ENCODE data around the gene VPS37D. TPM values are rescaled to one million over a fixed set of nuclear protein-coding genes. Genes with fewer than 3 reads are reported as not detected.

The VPS37D gene
- total RNA-seq, 1 donor from 2014 or later: 3.1 TPM

DNA sequence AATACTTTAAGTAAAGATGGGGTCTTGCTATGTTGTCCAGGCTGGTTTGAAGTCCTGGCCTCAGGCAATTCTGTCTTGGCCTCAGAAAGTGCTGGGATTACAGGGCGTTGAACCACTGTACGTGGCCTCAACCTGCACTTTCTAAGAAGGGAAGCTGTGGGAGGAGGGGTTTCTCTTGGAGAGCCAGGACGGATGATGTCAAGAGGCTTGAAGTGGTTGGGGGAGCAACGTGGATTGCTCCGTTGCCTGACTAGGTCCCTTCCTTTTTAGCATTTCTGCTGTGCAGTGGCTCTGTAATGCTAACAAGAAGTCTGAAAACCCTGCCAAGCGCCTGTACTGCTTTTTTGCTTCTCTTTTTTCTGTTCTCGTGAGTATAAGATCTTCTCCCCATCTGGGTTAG is 23.0 kb downstream of the VPS37D start:
- Histone ChIP-seq H3K9me3 (ENCODE audit: control insufficient read depth in 3 of 3, low read length in 3 of 3) (no peaks in the 10 kb centered on the region), H3K36me3 (ENCODE audit: control insufficient read depth in 3 of 3, insufficient read depth in 3 of 3, low read length in 3 of 3) (peaks cover 62 to 72% (median 72%) of the 10 kb centered on the region in 3 donors), H3K9ac (ENCODE audit: low read depth in 1 of 3, low read length in 3 of 3) (no peak overlapping the region), H3K4me3 (ENCODE audit: low read length in 3 of 3) (no peak overlapping the region), H3K27ac (ENCODE audit: low read depth, low read length) (no peak overlapping the region), H3K4me1 (ENCODE audit: control insufficient read depth in 3 of 3, insufficient read depth in 3 of 3, low read length in 3 of 3) (no peaks in the 10 kb centered on the region), H3K27me3 (ENCODE audit: control insufficient read depth in 3 of 3, insufficient read depth in 3 of 3, low read length in 3 of 3) (no peaks in the 10 kb centered on the region)

DNA sequence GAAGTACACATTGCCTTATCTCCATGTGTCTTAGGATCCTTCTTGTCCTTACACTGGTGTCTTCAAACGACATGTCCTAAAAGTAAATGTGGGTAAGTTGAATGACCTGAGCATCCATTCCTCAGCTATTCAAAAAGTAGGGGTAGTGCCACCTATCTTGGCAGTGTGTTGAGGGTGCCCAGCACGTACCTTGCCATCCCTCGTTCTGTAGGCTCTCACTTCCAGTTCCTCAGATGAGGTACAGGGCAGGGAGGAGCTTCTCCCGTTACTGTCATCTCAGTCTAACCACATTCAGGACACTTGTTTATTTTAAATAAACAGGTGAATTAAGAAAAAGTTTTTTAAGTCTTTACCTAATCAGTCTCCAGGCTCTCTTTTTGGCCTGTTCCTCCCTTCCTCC is 28.7 kb downstream of the VPS37D start:
- no peaks in the 10 kb centered on the region for H3K27me3 ChIP-seq (ENCODE audit: control insufficient read depth in 3 of 3, insufficient read depth in 3 of 3, low read length in 3 of 3)
- no peak overlapping the region for H3K4me3 ChIP-seq (ENCODE audit: low read length in 3 of 3)
- no peak overlapping the region for H3K27ac ChIP-seq (ENCODE audit: low read depth, low read length)
- H3K36me3 ChIP-seq (ENCODE audit: control insufficient read depth in 3 of 3, insufficient read depth in 3 of 3, low read length in 3 of 3): peaks cover 64 to 72% (median 71%) of the 10 kb centered on the region in 3 donors
- no peaks in the 10 kb centered on the region for H3K4me1 ChIP-seq (ENCODE audit: control insufficient read depth in 3 of 3, insufficient read depth in 3 of 3, low read length in 3 of 3)
- H3K9me3 ChIP-seq (ENCODE audit: control insufficient read depth in 3 of 3, low read length in 3 of 3): no peaks in the 10 kb centered on the region
- no peak overlapping the region for H3K9ac ChIP-seq (ENCODE audit: low read depth in 1 of 3, low read length in 3 of 3)

DNA sequence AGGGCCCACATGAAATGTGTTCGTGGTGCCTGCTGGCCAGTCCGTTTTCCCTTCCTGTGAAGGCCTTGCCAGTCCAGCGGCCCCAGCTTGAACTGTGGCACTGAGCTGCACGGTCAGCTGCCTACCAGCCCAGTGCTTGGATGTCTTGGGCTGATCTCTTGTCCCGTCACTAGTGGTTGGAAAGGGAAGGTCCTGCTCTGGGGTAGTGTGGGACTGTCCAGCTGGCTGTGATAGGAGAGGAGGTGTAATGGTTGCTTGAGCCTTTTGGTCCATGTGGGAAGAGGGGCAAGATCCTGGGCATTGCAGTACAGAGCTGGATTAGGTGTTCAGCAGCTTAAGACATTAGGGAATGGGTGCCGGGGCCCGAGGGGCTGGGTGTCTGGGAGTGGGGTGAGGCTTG is 30.8 kb downstream of the VPS37D start:
- Histone ChIP-seq H3K36me3 (ENCODE audit: control insufficient read depth in 3 of 3, insufficient read depth in 3 of 3, low read length in 3 of 3) (peaks cover 45 to 56% (median 53%) of the 10 kb centered on the region in 3 donors), H3K4me3 (ENCODE audit: low read length in 3 of 3) (no peak overlapping the region), H3K27me3 (ENCODE audit: control insufficient read depth in 3 of 3, insufficient read depth in 3 of 3, low read length in 3 of 3) (no peaks in the 10 kb centered on the region), H3K9me3 (ENCODE audit: control insufficient read depth in 3 of 3, low read length in 3 of 3) (no peaks in the 10 kb centered on the region), H3K4me1 (ENCODE audit: control insufficient read depth in 3 of 3, insufficient read depth in 3 of 3, low read length in 3 of 3) (no peaks in the 10 kb centered on the region), H3K27ac (ENCODE audit: low read depth, low read length) (no peak overlapping the region), H3K9ac (ENCODE audit: low read depth in 1 of 3, low read length in 3 of 3) (no peak overlapping the region)

DNA sequence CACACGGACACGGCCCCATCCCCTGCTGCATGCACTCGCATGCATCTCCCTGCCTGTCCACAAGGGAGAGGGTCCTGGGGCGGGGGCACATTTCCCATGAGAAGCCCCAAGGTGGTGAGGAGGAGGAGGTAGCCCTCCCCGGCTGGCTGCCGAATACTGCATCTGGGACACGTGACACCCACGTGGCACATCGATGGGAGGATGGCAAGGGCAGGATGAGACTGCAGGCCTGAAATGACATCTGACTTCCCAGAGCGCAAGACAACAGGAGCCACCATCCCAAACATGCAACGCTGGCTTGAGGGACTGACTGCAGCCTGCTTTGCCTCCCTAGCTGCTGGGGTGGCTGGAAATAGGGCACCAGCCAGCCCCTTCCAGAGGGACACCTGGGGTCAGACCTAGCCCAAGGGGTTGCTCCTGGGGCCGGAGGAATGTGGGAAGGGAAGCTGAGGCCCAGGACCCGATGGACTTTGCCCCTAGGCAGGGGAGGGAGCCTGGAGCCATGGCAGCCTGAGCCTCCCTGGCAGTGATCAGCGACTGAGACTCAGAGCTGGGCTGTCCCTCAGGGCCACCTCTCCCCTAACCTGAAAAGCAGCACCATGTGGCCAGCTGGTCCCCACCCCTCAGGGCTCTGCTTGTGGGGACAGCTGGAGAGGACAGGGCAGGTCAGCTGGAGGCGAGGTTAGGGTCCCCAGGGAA is 31.9 kb downstream of the VPS37D start:
- H3K27ac ChIP-seq (ENCODE audit: low read depth, low read length): no peak overlapping the region
- H3K9me3 ChIP-seq (ENCODE audit: control insufficient read depth in 3 of 3, low read length in 3 of 3): no peaks in the 10 kb centered on the region
- no peaks in the 10 kb centered on the region for H3K4me1 ChIP-seq (ENCODE audit: control insufficient read depth in 3 of 3, insufficient read depth in 3 of 3, low read length in 3 of 3)
- H3K9ac ChIP-seq (ENCODE audit: low read depth in 1 of 3, low read length in 3 of 3): no peak overlapping the region
- peaks cover 34 to 45% (median 42%) of the 10 kb centered on the region in 3 donors for H3K36me3 ChIP-seq (ENCODE audit: control insufficient read depth in 3 of 3, insufficient read depth in 3 of 3, low read length in 3 of 3)
- H3K27me3 ChIP-seq (ENCODE audit: control insufficient read depth in 3 of 3, insufficient read depth in 3 of 3, low read length in 3 of 3): no peaks in the 10 kb centered on the region
- H3K4me3 ChIP-seq (ENCODE audit: low read length in 3 of 3): no peak overlapping the region

DNA sequence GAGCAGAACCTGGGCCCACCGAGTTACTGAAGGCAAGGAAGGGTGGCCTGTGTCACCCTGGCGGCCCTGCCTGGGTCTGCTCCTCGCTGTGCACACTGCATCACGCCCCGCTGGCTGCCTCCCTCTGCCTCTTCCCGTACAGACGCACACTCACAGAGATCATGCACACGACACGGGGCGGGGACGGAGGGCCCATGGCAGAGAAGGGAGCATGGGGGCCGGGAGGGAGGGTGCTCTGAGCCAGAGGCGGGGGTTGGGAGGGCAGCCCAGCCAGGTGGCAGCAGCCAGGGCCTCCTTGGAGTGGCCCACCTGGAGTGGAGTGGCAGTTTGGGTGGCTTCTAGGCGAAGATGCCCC is 32.4 kb downstream of the VPS37D start:
- peaks cover 31 to 40% (median 39%) of the 10 kb centered on the region in 3 donors for H3K36me3 ChIP-seq (ENCODE audit: control insufficient read depth in 3 of 3, insufficient read depth in 3 of 3, low read length in 3 of 3)
- H3K4me3 ChIP-seq (ENCODE audit: low read length in 3 of 3): no peak overlapping the region
- no peaks in the 10 kb centered on the region for H3K9me3 ChIP-seq (ENCODE audit: control insufficient read depth in 3 of 3, low read length in 3 of 3)
- H3K9ac ChIP-seq (ENCODE audit: low read depth in 1 of 3, low read length in 3 of 3): no peak overlapping the region
- H3K4me1 ChIP-seq (ENCODE audit: control insufficient read depth in 3 of 3, insufficient read depth in 3 of 3, low read length in 3 of 3): no peaks in the 10 kb centered on the region
- no peaks in the 10 kb centered on the region for H3K27me3 ChIP-seq (ENCODE audit: control insufficient read depth in 3 of 3, insufficient read depth in 3 of 3, low read length in 3 of 3)
- no peak overlapping the region for H3K27ac ChIP-seq (ENCODE audit: low read depth, low read length)

DNA sequence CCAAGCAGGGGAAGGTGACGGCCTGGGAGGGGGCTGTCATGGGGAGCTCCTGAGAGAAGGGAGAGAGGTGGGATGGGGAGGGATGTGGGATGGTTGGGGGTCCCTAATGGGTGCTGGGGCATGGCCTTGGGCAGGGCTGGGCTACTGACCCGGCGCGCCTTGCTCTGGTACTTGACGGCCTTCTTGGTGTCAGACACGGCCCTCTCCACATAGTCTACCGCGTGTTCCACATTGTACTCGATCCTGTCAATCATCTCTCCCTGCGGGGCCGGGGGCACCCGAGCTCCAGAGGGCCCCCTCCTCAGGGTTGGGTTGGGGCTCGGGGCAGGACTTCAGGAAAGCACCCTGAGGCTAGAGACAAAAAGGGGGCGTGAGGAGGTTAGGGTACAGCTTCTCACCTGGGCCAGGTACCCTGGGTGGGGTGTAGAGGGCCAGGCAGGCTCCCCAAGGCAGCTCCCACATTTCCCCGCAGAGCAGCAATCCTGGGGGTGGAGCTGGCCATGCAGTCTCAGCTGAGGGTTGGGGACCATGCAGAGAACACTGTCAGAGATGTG is 33.0 kb downstream of the VPS37D start:
- H3K27me3 ChIP-seq (ENCODE audit: control insufficient read depth in 3 of 3, insufficient read depth in 3 of 3, low read length in 3 of 3): no peaks in the 10 kb centered on the region
- H3K4me3 ChIP-seq (ENCODE audit: low read length in 3 of 3): no peak overlapping the region
- no peaks in the 10 kb centered on the region for H3K9me3 ChIP-seq (ENCODE audit: control insufficient read depth in 3 of 3, low read length in 3 of 3)
- H3K36me3 ChIP-seq (ENCODE audit: control insufficient read depth in 3 of 3, insufficient read depth in 3 of 3, low read length in 3 of 3): peaks cover 28 to 36% (median 33%) of the 10 kb centered on the region in 3 donors
- H3K27ac ChIP-seq (ENCODE audit: low read depth, low read length): no peak overlapping the region
- no peak overlapping the region for H3K9ac ChIP-seq (ENCODE audit: low read depth in 1 of 3, low read length in 3 of 3)
- H3K4me1 ChIP-seq (ENCODE audit: control insufficient read depth in 3 of 3, insufficient read depth in 3 of 3, low read length in 3 of 3): no peaks in the 10 kb centered on the region

DNA sequence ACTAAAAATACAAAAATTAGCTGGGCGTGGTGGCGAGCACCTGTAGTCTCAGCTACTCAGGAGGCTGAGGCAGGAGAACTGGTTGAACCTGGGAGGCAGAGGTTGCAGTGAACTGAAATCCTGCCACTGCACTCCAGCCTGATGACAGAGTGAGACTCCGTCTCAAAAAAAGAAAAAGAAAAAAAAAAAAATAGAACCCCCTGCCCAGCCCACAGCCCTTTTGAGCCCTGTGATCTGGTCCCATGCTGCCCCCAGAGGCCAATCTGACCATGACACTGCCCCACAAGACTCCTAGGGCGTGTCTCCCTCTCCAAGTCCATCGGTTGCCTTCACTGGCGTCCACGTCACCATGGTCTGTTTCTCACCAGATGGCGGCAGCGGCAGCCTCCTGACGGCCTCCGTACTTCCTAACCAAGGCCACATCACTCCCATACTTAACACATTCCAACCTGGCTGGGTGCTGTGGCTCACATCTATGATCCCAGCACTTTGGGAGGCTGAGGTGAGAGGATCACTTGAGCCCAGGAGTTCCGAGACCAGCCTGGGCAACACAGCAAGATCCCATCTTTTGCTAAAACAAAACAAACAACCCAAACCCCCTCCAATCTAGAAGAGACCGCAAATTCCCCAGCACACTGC is 33.8 kb downstream of the VPS37D start:
- Histone ChIP-seq H3K27ac (ENCODE audit: low read depth, low read length) (no peak overlapping the region), H3K4me3 (ENCODE audit: low read length in 3 of 3) (no peak overlapping the region), H3K9me3 (ENCODE audit: control insufficient read depth in 3 of 3, low read length in 3 of 3) (no peaks in the 10 kb centered on the region), H3K4me1 (ENCODE audit: control insufficient read depth in 3 of 3, insufficient read depth in 3 of 3, low read length in 3 of 3) (no peaks in the 10 kb centered on the region), H3K36me3 (ENCODE audit: control insufficient read depth in 3 of 3, insufficient read depth in 3 of 3, low read length in 3 of 3) (peaks cover 21 to 28% (median 25%) of the 10 kb centered on the region in 3 donors), H3K9ac (ENCODE audit: low read depth in 1 of 3, low read length in 3 of 3) (no peak overlapping the region), H3K27me3 (ENCODE audit: control insufficient read depth in 3 of 3, insufficient read depth in 3 of 3, low read length in 3 of 3) (no peaks in the 10 kb centered on the region)

DNA sequence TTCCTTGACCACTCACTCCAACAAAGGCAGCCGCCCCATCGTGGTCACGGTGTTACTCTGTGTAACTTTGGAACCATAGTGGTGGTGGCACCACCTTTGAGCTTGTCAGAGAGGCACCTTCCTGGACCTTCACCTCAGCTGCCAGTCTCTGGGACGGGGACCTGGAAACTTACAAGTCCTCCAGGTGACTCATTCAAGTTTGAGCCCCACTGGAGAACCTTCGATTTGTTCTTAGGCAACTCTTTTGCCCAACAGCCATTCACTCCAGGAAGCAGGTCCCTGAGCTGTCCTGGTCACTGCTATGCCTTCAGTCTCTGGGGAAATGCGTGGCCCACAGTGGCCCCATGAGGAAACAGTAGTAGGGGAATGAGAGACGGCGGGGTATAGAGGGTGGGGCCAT is 34.6 kb downstream of the VPS37D start:
- Histone ChIP-seq H3K36me3 (ENCODE audit: control insufficient read depth in 3 of 3, insufficient read depth in 3 of 3, low read length in 3 of 3) (peaks cover 15 to 20% (median 20%) of the 10 kb centered on the region in 3 donors), H3K9ac (ENCODE audit: low read depth in 1 of 3, low read length in 3 of 3) (no peak overlapping the region), H3K27me3 (ENCODE audit: control insufficient read depth in 3 of 3, insufficient read depth in 3 of 3, low read length in 3 of 3) (no peaks in the 10 kb centered on the region), H3K9me3 (ENCODE audit: control insufficient read depth in 3 of 3, low read length in 3 of 3) (no peaks in the 10 kb centered on the region), H3K4me1 (ENCODE audit: control insufficient read depth in 3 of 3, insufficient read depth in 3 of 3, low read length in 3 of 3) (no peaks in the 10 kb centered on the region), H3K27ac (ENCODE audit: low read depth, low read length) (no peak overlapping the region), H3K4me3 (ENCODE audit: low read length in 3 of 3) (no peak overlapping the region)

DNA sequence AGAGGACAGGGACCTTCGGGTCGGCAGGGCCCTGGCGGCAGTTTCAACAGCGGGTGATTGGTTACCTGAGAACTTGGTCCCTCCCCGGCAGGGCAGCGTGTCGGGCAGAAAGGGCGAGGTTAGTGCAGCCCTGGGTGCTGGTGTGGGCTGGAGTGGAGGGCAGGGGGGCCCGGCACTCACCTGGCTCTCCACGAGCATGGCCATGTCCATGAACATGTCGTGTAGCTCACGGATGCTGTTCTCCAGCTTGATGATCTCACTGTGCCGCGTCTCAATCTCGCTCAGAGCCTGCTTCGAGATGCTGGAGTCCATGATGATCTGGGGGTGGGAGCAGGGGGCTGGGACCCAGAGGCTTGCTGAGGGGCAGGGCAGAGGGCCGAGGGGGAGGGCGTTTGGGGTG is 35.0 kb downstream of the VPS37D start:
- H3K4me3 ChIP-seq (ENCODE audit: low read length in 3 of 3): no peak overlapping the region
- H3K27me3 ChIP-seq (ENCODE audit: control insufficient read depth in 3 of 3, insufficient read depth in 3 of 3, low read length in 3 of 3): no peaks in the 10 kb centered on the region
- H3K9me3 ChIP-seq (ENCODE audit: control insufficient read depth in 3 of 3, low read length in 3 of 3): no peaks in the 10 kb centered on the region
- H3K27ac ChIP-seq (ENCODE audit: low read depth, low read length): no peak overlapping the region
- no peak overlapping the region for H3K9ac ChIP-seq (ENCODE audit: low read depth in 1 of 3, low read length in 3 of 3)
- peaks cover 10 to 17% (median 16%) of the 10 kb centered on the region in 3 donors for H3K36me3 ChIP-seq (ENCODE audit: control insufficient read depth in 3 of 3, insufficient read depth in 3 of 3, low read length in 3 of 3)
- no peaks in the 10 kb centered on the region for H3K4me1 ChIP-seq (ENCODE audit: control insufficient read depth in 3 of 3, insufficient read depth in 3 of 3, low read length in 3 of 3)

DNA sequence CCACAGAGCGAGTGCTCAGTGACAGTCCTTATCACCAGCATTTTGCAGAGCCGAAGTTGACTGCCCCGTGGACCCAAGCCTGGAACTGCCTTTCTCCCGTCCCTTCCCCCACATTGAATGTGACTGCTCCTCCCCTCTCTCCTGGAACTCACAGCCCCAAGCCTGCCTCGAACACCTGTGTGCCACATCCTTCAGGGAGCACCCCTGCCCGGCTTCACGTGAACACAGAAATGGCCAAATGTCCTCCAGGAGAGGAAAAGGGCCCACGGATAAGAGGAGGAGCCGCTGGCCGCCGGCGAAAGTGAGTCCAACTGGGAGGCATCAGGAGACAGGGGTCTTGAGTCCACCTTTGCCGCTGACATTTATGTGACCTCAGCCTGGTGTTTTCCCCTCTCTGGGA is 35.6 kb downstream of the VPS37D start:
- no peak overlapping the region for H3K9ac ChIP-seq (ENCODE audit: low read depth in 1 of 3, low read length in 3 of 3)
- no peak overlapping the region for H3K27ac ChIP-seq (ENCODE audit: low read depth, low read length)
- H3K9me3 ChIP-seq (ENCODE audit: control insufficient read depth in 3 of 3, low read length in 3 of 3): no peaks in the 10 kb centered on the region
- H3K27me3 ChIP-seq (ENCODE audit: control insufficient read depth in 3 of 3, insufficient read depth in 3 of 3, low read length in 3 of 3): no peaks in the 10 kb centered on the region
- no peaks in the 10 kb centered on the region for H3K4me1 ChIP-seq (ENCODE audit: control insufficient read depth in 3 of 3, insufficient read depth in 3 of 3, low read length in 3 of 3)
- peaks cover 9 to 17% (median 11%) of the 10 kb centered on the region in 3 donors for H3K36me3 ChIP-seq (ENCODE audit: control insufficient read depth in 3 of 3, insufficient read depth in 3 of 3, low read length in 3 of 3)
- no peak overlapping the region for H3K4me3 ChIP-seq (ENCODE audit: low read length in 3 of 3)
